ENCODE data around the gene KRT1.

DNA sequence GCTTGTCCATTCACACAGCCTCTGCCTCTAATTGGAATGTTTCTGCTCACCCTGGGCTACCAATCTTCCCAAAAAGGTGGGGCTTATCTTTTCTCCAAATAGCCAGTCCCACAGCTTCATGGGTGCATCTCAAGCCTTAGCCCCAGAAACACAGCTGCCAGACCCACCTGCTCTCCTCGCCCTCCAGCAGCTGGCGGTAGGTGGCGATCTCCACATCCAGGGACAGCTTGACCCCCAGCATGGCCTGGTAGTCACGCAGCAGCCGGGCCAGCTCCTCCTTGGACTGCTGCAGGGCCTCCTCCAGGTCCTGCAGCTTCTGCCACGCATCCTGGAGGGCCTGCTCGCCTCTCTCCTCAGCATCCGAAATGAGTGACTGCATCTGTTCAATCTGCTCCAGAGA, 12.0 kb upstream of the KRT1 start:
- TF ChIP-seq TAF1 (IDR thresholded peaks at IDR 0.05; ENCODE audit: low read depth) (no peak), CTCF (IDR thresholded peaks at IDR 0.05; ENCODE audit: poor library complexity, severe bottlenecking) (no peak), POLR2AphosphoS5 (IDR thresholded peaks at IDR 0.05) (no peak), REST (IDR thresholded peaks at IDR 0.05; ENCODE audit: borderline replicate concordance) (no peak), SMC3 (conservative IDR thresholded peaks at IDR 0.05; ENCODE audit: poor library complexity) (no peak), EZH2 (IDR thresholded peaks at IDR 0.05; ENCODE audit: borderline replicate concordance, insufficient read depth, low read length, poor library complexity, severe bottlenecking) (no peak), EP300 (conservative IDR thresholded peaks at IDR 0.05; ENCODE audit: poor library complexity, severe bottlenecking) (no peak), RAD21 (conservative IDR thresholded peaks at IDR 0.05) (no peak), MXI1 (conservative IDR thresholded peaks at IDR 0.05; ENCODE audit: poor library complexity, severe bottlenecking) (no peak)

Measured in neural cell (in vitro differentiated cells).